Astrocyte (in vitro differentiated cells and primary cell): ENCODE measurements around the gene RGN.

Source experiments
- CTCF ChIP-seq: IDR thresholded peaks from 2 replicates; pipeline ENCODE4 v1.5.1; 2011; ENCODE audit warnings: low read depth, mild to moderate bottlenecking, inconsistent platforms, low read length, moderate library complexity; ENCODE audit not compliant: insufficient read depth
- EZH2 ChIP-seq: IDR thresholded peaks from 2 replicates; pipeline ENCODE4 v1.6.1; 2012; ENCODE audit warnings: mild to moderate bottlenecking, low read length, inconsistent platforms; ENCODE audit not compliant: insufficient read depth

- TF ChIP-seq CTCF (no peak), EZH2 (no peak)
Measured at GRCh38 chrX:47112316-47112954, 34.2 kb downstream of the RGN start.
